ENCODE data around the gene PPP1R1C. TPM values are rescaled to one million over a fixed set of nuclear protein-coding genes. Genes with fewer than 3 reads are reported as not detected.

The PPP1R1C gene
- total RNA-seq, 2 donors from 2014 or later, result 5.9 to 9.1 TPM

GRCh38 chr2:182004945-182005520, 19.4 kb downstream of the PPP1R1C start:
- no peak for DNase-seq (ENCODE audit: low spot score)
- no peaks in the 10 kb centered on the region for H3K36me3 ChIP-seq
- intact Hi-C loops (cut with DNase I), result no loop called here
- TF ChIP-seq POLR2A (IDR thresholded peaks at IDR 0.05) (no peak), POLR2AphosphoS5 (IDR thresholded peaks at IDR 0.05) (no peak)
- TF ChIP-seq, protein P1, sequence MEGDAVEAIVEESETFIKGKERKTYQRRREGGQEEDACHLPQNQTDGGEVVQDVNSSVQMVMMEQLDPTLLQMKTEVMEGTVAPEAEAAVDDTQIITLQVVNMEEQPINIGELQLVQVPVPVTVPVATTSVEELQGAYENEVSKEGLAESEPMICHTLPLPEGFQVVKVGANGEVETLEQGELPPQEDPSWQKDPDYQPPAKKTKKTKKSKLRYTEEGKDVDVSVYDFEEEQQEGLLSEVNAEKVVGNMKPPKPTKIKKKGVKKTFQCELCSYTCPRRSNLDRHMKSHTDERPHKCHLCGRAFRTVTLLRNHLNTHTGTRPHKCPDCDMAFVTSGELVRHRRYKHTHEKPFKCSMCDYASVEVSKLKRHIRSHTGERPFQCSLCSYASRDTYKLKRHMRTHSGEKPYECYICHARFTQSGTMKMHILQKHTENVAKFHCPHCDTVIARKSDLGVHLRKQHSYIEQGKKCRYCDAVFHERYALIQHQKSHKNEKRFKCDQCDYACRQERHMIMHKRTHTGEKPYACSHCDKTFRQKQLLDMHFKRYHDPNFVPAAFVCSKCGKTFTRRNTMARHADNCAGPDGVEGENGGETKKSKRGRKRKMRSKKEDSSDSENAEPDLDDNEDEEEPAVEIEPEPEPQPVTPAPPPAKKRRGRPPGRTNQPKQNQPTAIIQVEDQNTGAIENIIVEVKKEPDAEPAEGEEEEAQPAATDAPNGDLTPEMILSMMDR (IDR thresholded peaks at IDR 0.05), result no peak
- no peak overlapping the region for H3K27ac ChIP-seq
- no peaks in the 10 kb centered on the region for H3K9me3 ChIP-seq
- no peaks in the 10 kb centered on the region for H3K4me1 ChIP-seq (replicated peaks)
- 56% methylated on average over 2 of the region's 2 CpGs for WGBS
- H3K4me3 ChIP-seq, result no peak overlapping the region
- H3K27me3 ChIP-seq (replicated peaks; ENCODE audit: insufficient read depth), result no peaks in the 10 kb centered on the region

DNA sequence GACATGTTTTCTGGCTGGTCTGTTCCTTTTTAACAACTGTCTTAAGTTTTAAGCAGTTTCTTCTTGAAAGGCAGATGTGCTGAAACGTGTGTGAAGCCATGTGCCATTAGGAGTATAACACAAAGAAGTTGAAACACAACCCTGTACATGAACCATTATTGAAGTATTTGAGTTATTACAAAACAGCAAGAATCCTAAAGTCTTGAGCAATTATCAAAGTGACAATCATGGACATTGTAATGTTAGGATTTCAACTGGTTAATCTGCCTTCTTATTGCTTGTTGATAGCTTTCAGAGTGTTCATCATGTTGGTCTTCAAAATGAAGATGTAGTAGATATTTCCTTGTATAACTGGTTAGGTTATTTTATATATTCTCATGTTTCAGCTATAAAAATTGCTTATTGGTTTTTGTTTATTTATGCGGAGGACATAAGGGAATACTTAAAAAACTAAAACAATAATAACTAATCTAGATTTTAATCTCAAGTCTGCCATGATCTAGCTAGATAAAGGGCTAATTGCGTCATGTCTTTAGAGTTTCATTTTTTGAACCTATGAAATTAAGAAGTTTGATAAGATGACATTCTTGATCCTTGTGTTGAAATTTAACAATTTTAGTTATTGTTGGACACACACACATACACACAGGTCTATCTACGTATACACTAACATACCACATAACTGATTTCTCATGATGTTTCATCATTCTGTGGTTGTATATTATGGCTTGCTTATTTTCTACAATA, 21.1 kb downstream of the PPP1R1C start:
- WGBS, result 79% methylated on average over 4 of the region's 4 CpGs
- no peak overlapping the region for H3K27ac ChIP-seq
- H3K36me3 ChIP-seq, result no peaks in the 10 kb centered on the region
- no peak overlapping the region for H3K4me3 ChIP-seq
- DNase-seq (ENCODE audit: low spot score), result no peak
- no peaks in the 10 kb centered on the region for H3K27me3 ChIP-seq (replicated peaks; ENCODE audit: insufficient read depth)
- TF ChIP-seq, protein P1 (IDR thresholded peaks at IDR 0.05), result no peak
- no peak for TF ChIP-seq POLR2A (IDR thresholded peaks at IDR 0.05)
- TF ChIP-seq POLR2AphosphoS5 (IDR thresholded peaks at IDR 0.05), result no peak
- no peaks in the 10 kb centered on the region for H3K4me1 ChIP-seq (replicated peaks)
- intact Hi-C loops (cut with DNase I), result no loop called here
- H3K9me3 ChIP-seq, result no peaks in the 10 kb centered on the region

- 86% methylated on average over 5 of the region's 5 CpGs for WGBS
Measured at GRCh38 chr2:182014284-182014683, 28.6 kb downstream of the PPP1R1C start.

DNA sequence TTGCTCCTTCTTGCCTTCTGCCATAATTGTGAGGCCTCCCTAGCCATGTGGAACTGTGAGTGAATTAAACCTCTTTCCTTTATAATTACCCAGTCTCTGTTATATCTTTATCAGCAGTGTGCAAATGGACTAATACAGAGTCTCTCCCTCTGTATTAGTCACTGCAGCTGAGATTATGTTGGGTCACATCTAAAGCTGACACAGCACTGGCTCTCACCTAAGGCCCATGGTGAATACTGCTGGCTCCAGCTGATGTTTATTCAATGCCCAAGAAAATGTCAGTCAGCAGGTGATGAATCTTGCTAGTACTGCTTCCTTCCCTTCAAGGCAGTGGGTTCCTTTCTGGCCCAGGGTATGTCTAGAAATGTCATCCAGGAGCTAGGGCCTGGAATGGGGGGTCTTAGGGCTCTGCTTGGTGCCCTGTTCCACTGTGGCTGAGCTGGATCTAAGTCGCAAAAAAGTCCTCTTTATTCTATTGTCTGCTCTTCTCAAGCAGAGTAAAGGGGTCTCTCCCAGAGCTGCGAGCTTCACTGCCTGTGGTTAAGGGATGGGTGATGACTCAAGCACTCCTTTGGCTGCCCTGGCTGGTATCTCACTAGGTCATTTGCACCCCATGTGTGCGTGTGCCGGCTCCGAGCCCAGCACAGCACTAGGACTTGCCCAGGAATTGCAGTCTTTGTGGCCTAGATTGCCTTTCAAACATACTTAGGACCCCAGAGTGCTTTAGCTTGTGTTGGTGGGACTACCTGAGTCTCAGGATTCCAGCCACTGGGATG, 29.9 kb downstream of the PPP1R1C start:
- Histone ChIP-seq H3K27me3 (replicated peaks; ENCODE audit: insufficient read depth) (no peaks in the 10 kb centered on the region), H3K27ac (no peak overlapping the region), H3K36me3 (no peaks in the 10 kb centered on the region), H3K4me3 (no peak overlapping the region), H3K9me3 (no peaks in the 10 kb centered on the region), H3K4me1 (replicated peaks) (no peaks in the 10 kb centered on the region)
- 90% methylated on average over 5 of the region's 5 CpGs for WGBS
- TF ChIP-seq, protein P1 (IDR thresholded peaks at IDR 0.05), result no peak
- TF ChIP-seq POLR2AphosphoS5 (IDR thresholded peaks at IDR 0.05) (no peak), POLR2A (IDR thresholded peaks at IDR 0.05) (no peak)
- intact Hi-C loops (cut with DNase I), result loop anchor here (10.0 kb wide), 1 partner anchor 49 kb away; no protein-coding TSS in a partner anchor
- DNase-seq (ENCODE audit: low spot score), result no peak

More at GRCh38 chr2:182014284-182014683, 28.6 kb downstream of the PPP1R1C start:
- no peaks in the 10 kb centered on the region for H3K36me3 ChIP-seq
- H3K27ac ChIP-seq, result no peak overlapping the region
- no peaks in the 10 kb centered on the region for H3K4me1 ChIP-seq (replicated peaks)
- TF ChIP-seq POLR2A (IDR thresholded peaks at IDR 0.05), result no peak
- TF ChIP-seq, protein P1 (IDR thresholded peaks at IDR 0.05), result no peak
- no peak for TF ChIP-seq POLR2AphosphoS5 (IDR thresholded peaks at IDR 0.05)
- DNase-seq (ENCODE audit: low spot score), result no peak
- H3K9me3 ChIP-seq, result no peaks in the 10 kb centered on the region
- intact Hi-C loops (cut with DNase I), result loop anchor here (10.0 kb wide), 1 partner anchor 51 kb away; no protein-coding TSS in a partner anchor
- no peaks in the 10 kb centered on the region for H3K27me3 ChIP-seq (replicated peaks; ENCODE audit: insufficient read depth)
- no peak overlapping the region for H3K4me3 ChIP-seq

Data from prostate gland (tissue), 2 donors.